Mammary epithelial cell (primary cell): ENCODE results near the gene STARD10.

Experiments
- CTCF ChIP-seq, 2 donors: IDR thresholded peaks in 1 of 2; conservative IDR thresholded peaks in 1 of 2; 2 replicates each; pipeline ENCODE4 v1.5.1; 2011 to 2012; ENCODE audit warnings: inconsistent platforms in 2 of 2, low read length in 2 of 2, mild to moderate bottlenecking in 2 of 2, control low read depth in 1 of 2, low read depth in 1 of 2; ENCODE audit not compliant: insufficient read depth in 1 of 2; ENCODE audit errors: extremely low read depth in 1 of 2
- EZH2 ChIP-seq: IDR thresholded peaks from 2 replicates; pipeline ENCODE4 v1.6.1; 2012; ENCODE audit warnings: low read length, inconsistent platforms, borderline replicate concordance

DNA sequence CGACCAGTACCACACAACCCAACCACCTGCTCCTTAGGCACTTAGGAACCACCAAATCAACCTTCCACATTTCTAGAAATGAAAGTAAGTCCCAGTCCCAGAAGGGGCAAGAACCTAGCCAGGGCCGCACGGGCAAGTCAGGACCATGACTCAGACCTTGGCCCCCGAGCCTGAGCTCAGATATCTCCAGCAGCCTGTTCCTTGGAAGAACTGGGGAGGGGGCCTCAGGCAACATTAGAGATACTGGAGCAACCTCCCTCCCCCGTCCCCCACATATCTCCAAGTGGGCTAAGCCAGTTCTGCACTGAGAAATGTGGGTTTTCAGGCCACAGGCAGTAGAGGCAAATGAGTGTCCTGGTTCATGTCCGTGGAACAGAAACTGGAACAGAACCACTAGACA lies 49.4 kb downstream of the STARD10 start:
- TF ChIP-seq CTCF (conservative IDR thresholded peaks at IDR 0.05 in 1 of 2, IDR thresholded peaks at IDR 0.05 in 1 of 2; ENCODE audit: extremely low read depth in 1 of 2, insufficient read depth in 1 of 2, low read depth in 1 of 2, low read length in 2 of 2) (no peak), EZH2 (no peak)
